HepG2 (cell line): Measurements from ENCODE around the gene FUCA2. TPM values are rescaled to one million over a fixed set of nuclear protein-coding genes. Genes with fewer than 3 reads are reported as not detected.

ENCODE experiments used
- ATAC-seq: fragments of 200-7000 bp; cut with Tn5 transposase; 3 replicates; pipeline ENCODE4 v1.9.1; 2020; ENCODE audit warnings: mild to moderate bottlenecking, moderate library complexity
- BruUV-seq: library from RNA; stranded (reverse); fragments of 400-500 nt; replicated peaks from 2 replicates; lab custom pipeline; 2021; lab: Mats Ljungman, UMichigan
- CTCF ChIA-PET: fragments of 300-600 bp; formaldehyde crosslinking; extraction: SDS; loops from one replicate; lab custom pipeline; 2021; ENCODE audit warnings: low total read pairs, inconsistent platforms, low intra/inter-chr PET ratio; lab: Yijun Ruan, JAX
- POLR2A ChIA-PET: fragments of 350-600 bp; sonication (Branson Sonifier 250); formaldehyde crosslinking; loops from one replicate; lab custom pipeline; 2020; ENCODE audit warnings: antibody characterized with exemption, inconsistent platforms; lab: Yijun Ruan, JAX
- DNase-seq: peaks from one replicate; pipeline ENCODE4 v3.0.0-alpha.2; 2015; ENCODE audit warnings: low spot score
- FAIRE-seq: peaks from 3 replicates; lab custom pipeline; 2011; peaks lifted over from hg19 to GRCh38; lab: Jason Lieb, UNC
- H2AFZ ChIP-seq: one replicate; pipeline ENCODE4 v1.6.1; 2011; ENCODE audit warnings: low read length, inconsistent platforms
- H3K27ac ChIP-seq: fragments of 300-600 bp; 3 replicates; pipeline ENCODE4 v1.8.0; 2011; ENCODE audit warnings: mixed run types, mild to moderate bottlenecking, mixed read lengths, low read length, inconsistent platforms; ENCODE audit not compliant: insufficient read depth; ENCODE audit errors: extremely low read length
- H3K27me3 ChIP-seq, 2 experiments: fragments of 200-600 bp in 1 of 2; 2 replicates in 1 of 2; 3 replicates in 1 of 2; pipeline versions ENCODE4 v1.6.0 to v1.8.0; 2011; ENCODE audit warnings: low read length in 2 of 2, mild to moderate bottlenecking in 2 of 2, moderate library complexity in 2 of 2, inconsistent platforms in 1 of 2; ENCODE audit not compliant: insufficient read depth in 2 of 2, control insufficient read depth in 1 of 2
- H3K36me3 ChIP-seq, 2 experiments: fragments of 200-600 bp in 1 of 2; replicated peaks in 1 of 2; 2 replicates in 1 of 2; 3 replicates in 1 of 2; pipeline versions ENCODE4 v1.5.1 to v1.8.0; 2011; ENCODE audit warnings: low read length in 2 of 2, inconsistent platforms in 1 of 2; ENCODE audit not compliant: insufficient read depth in 2 of 2, control insufficient read depth in 1 of 2
- H3K4me1 ChIP-seq: 2 replicates; pipeline ENCODE4 v1.5.1; 2012; ENCODE audit warnings: low read length, inconsistent platforms; ENCODE audit not compliant: insufficient read depth
- H3K4me2 ChIP-seq: 2 replicates; pipeline ENCODE4 v1.6.0; 2011; ENCODE audit warnings: low read depth, low read length, inconsistent platforms
- H3K4me3 ChIP-seq, 3 experiments: fragments of 200-600 bp in 1 of 3; sonication (generic), shearing (Covaris generic) in 1 of 3; replicated peaks in 1 of 3; 2 replicates each; pipeline ENCODE4 v1.5.1; 2011 to 2016; ENCODE audit warnings: low read length in 3 of 3, inconsistent platforms in 2 of 3, low read depth in 2 of 3, mild to moderate bottlenecking in 2 of 3, control low read depth in 1 of 3, mixed read lengths in 1 of 3; ENCODE audit not compliant: insufficient read depth in 1 of 3
- H3K79me2 ChIP-seq: one replicate; pipeline ENCODE4 v1.6.1; 2011; ENCODE audit warnings: low read length, inconsistent platforms; ENCODE audit not compliant: insufficient read depth
- H3K9ac ChIP-seq: 2 replicates; pipeline ENCODE4 v1.6.0; 2011; ENCODE audit warnings: mild to moderate bottlenecking, low read depth, low read length, inconsistent platforms; ENCODE audit not compliant: insufficient read depth
- H3K9me3 ChIP-seq: 2 replicates; pipeline ENCODE4 v1.5.1; 2012; ENCODE audit warnings: mild to moderate bottlenecking, low read length
- H4K20me1 ChIP-seq: 2 replicates; pipeline ENCODE4 v1.6.0; 2011; ENCODE audit warnings: inconsistent platforms, mild to moderate bottlenecking, low read length, moderate library complexity; ENCODE audit not compliant: insufficient read depth
- CEBPB ChIP-seq: IDR thresholded peaks from 2 replicates; pipeline ENCODE4 v1.6.1; 2011; ENCODE audit warnings: low read depth, low read length, improper control_type of control experiment, borderline replicate concordance
- CENPX ChIP-seq: sonication (generic); formaldehyde crosslinking; IDR thresholded peaks from 2 replicates; pipeline ENCODE4 v1.9.0; 2021; ENCODE audit warnings: mild to moderate bottlenecking, missing genetic modification reagents, moderate library complexity
- FOXO4 ChIP-seq: sonication (generic); formaldehyde crosslinking; conservative IDR thresholded peaks from 2 replicates; pipeline ENCODE4 v1.8.1; 2023; ENCODE audit warnings: missing genetic modification reagents
- HMG20B ChIP-seq: conservative IDR thresholded peaks from 2 replicates; pipeline ENCODE4 v1.6.1; 2016; ENCODE audit warnings: missing genetic modification reagents, missing compliant biosample characterization
- KLF16 ChIP-seq, 2 experiments: sonication (generic) in 1 of 2; formaldehyde crosslinking in 1 of 2; IDR thresholded peaks; 2 replicates each; pipeline versions ENCODE4 v1.6.1 to v1.8.0; 2016 to 2023; ENCODE audit warnings: missing genetic modification reagents in 2 of 2, missing compliant biosample characterization in 1 of 2
- NFE2 ChIP-seq: sonication (generic); formaldehyde crosslinking; IDR thresholded peaks from 2 replicates; pipeline ENCODE4 v1.4.0; 2020; ENCODE audit warnings: missing genetic modification reagents
- NFKB2 ChIP-seq: sonication (generic); formaldehyde crosslinking; IDR thresholded peaks from 2 replicates; pipeline ENCODE4 v1.4.0; 2020; ENCODE audit warnings: missing genetic modification reagents, borderline replicate concordance
- TRIM22 ChIP-seq: fragments of 450-650 bp; IDR thresholded peaks from 2 replicates; pipeline ENCODE4 v1.6.1; 2017
- ZKSCAN5 ChIP-seq: sonication (generic); formaldehyde crosslinking; IDR thresholded peaks from 2 replicates; pipeline ENCODE4 v1.5.1; 2020; ENCODE audit warnings: mild to moderate bottlenecking, missing genetic modification reagents
- ZNF251 ChIP-seq: sonication (generic); formaldehyde crosslinking; IDR thresholded peaks from 2 replicates; pipeline ENCODE4 v1.9.0; 2021; ENCODE audit warnings: mild to moderate bottlenecking, missing genetic modification reagents
- ZNF383 ChIP-seq: sonication (generic); formaldehyde crosslinking; IDR thresholded peaks from 2 replicates; pipeline ENCODE4 v1.4.0; 2020; ENCODE audit warnings: missing genetic modification reagents, mild to moderate bottlenecking, borderline replicate concordance
- ZNF605 ChIP-seq: sonication (generic); formaldehyde crosslinking; IDR thresholded peaks from 2 replicates; pipeline ENCODE4 v1.8.0; 2022; ENCODE audit warnings: mild to moderate bottlenecking, missing genetic modification reagents
- ZNF75D ChIP-seq: sonication (generic); formaldehyde crosslinking; IDR thresholded peaks from 2 replicates; pipeline ENCODE4 v1.8.1; 2023; ENCODE audit warnings: missing genetic modification reagents, mild to moderate bottlenecking, borderline replicate concordance
- WGBS: methylation state at CpG from one replicate; pipeline ENCODE4 v1.1.6; 2017; ENCODE audit warnings: low lambda C conversion rate; 5-methylcytosine and 5-hydroxymethylcytosine counted together
- in situ Hi-C: cut with HindIII; loops from 2 replicates; pipeline ENCODE4 v1.10.0; 2017; ENCODE audit warnings: low pct_unique_long_range_greater_than_20kb; ENCODE audit not compliant: extremely low pct_ligation_motif_present
- intact Hi-C: fragments of 100-400 bp; cut with micrococcal nuclease; formaldehyde crosslinking; loops from one replicate; pipeline ENCODE4 v1.10.0; 2022; ENCODE audit not compliant: unreplicated experiment
- polyA plus RNA-seq, 8 experiments: library from polyadenylated mRNA; depleted of rRNA in 3 of 8; stranded (reverse) in 7 of 8; unstranded in 1 of 8; fragments of >200 nt; fragmentation: Illumina TruSeq in 4 of 8; extraction: Trizol in 4 of 8; gene quantifications; 2 replicates each; pipeline versions ENCODE4 v1.2.1 to v1.2.3, GENCODE V29; 2011 to 2016; ENCODE audit warnings: low read depth in 4 of 8, missing spikeins in 1 of 8, mixed read lengths in 1 of 8; ENCODE audit not compliant: insufficient read depth in 1 of 8
- total RNA-seq, 5 experiments: library from RNA; depleted of rRNA; stranded (reverse); fragments of >200 nt; fragmentation: Illumina TruSeq; extraction: Trizol; gene quantifications; 2 replicates each; pipeline ENCODE4 v1.2.3, GENCODE V29; 2016; ENCODE audit warnings: low read depth in 1 of 5
- TF ChIP-seq, protein P1 (sequence below): sonication (generic); formaldehyde crosslinking; conservative IDR thresholded peaks from 2 replicates; pipeline ENCODE4 v1.4.0; 2020; ENCODE audit warnings: missing genetic modification reagents

Gene FUCA2
- total and polyA plus RNA-seq, 2 of the 13 experiments (the other 11 are each of a cell fraction or from before 2014, with no cell fraction given) = 87.4 to 144 TPM

GRCh38 chr6:143457563-143458359 lies 53.8 kb downstream of the FUCA2 start:
- H3K79me2 ChIP-seq = peaks cover 11% of the 10 kb centered on the region
- H3K27me3 ChIP-seq = no peaks in the 10 kb centered on the region
- no peak overlapping the region for H3K27ac ChIP-seq
- ChIA-PET CTCF (no interaction called here), POLR2A (no interaction called here)
- FAIRE-seq = peak; percentile 37
- WGBS = 94% methylated on average over 2 of the region's 2 CpGs
- no peak overlapping the region for H3K9ac ChIP-seq
- in situ Hi-C loops (no loop called here), intact Hi-C loops (no loop called here)
- H3K4me1 ChIP-seq = peaks cover 23% of the 10 kb centered on the region
- H4K20me1 ChIP-seq = no peaks in the 10 kb centered on the region
- peak; percentile 35 for DNase-seq
- no peak for TF ChIP-seq ZNF251 (CRISPR knock-in tag)
- TF ChIP-seq TRIM22 = no peak
- TF ChIP-seq NFKB2 (CRISPR knock-in tag) = no peak
- TF ChIP-seq ZNF75D (CRISPR knock-in tag) = no peak
- TF ChIP-seq ZKSCAN5 (CRISPR knock-in tag) = no peak
- no TSS peak for BruUV-seq
- ATAC-seq = peak; percentile 57; the same call in 2 of the 3 replicates
- no peak overlapping the region for H3K4me3 ChIP-seq
- no peak overlapping the region for H2AFZ ChIP-seq
- H3K9me3 ChIP-seq = no peaks in the 10 kb centered on the region
- no peak overlapping the region for H3K4me2 ChIP-seq
- H3K36me3 ChIP-seq = peaks cover 5 to 18% of the 10 kb centered on the region in 2 experiments

DNA sequence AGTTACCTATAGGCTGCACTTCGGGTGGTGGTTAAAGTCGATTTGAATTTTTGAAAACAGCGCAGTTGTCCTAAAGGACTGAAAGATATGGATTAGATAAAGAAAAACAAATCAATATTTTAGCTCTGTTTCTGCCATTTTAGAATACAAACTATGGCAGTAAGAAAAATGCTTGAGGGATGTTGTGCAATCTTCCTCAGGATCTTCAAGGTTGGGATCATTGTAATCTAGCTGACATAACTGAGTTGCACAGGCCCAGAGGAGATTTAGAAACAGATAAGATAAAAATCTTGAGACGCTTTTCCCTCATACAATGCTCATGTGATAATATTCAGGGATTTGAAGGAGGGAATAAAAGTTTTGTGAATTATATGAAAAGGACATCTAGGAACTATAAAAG lies 60.0 kb downstream of the FUCA2 start:
- Histone ChIP-seq H3K9ac (peak overlapping the region; percentile 93), H3K27me3 (no peaks in the 10 kb centered on the region; a peak in 2 of 5 replicates), H4K20me1 (no peaks in the 10 kb centered on the region), H3K27ac (peak overlapping the region; percentile 86), H3K9me3 (no peaks in the 10 kb centered on the region), H3K79me2 (peaks cover 59% of the 10 kb centered on the region), H2AFZ (peak overlapping the region; percentile 34), H3K4me2 (peak overlapping the region; percentile 75), H3K36me3 (peaks cover 0 to 2% of the 10 kb centered on the region in 2 experiments; a peak in 3 of 5 replicates), H3K4me1 (peaks cover 35% of the 10 kb centered on the region), H3K4me3 (peak overlapping the region; percentile 73 to 96 (median 92))
- intact Hi-C loops (loop anchor here (2.0 kb wide), 1 partner anchor 59 kb away; the partner anchor contains the start of gene FUCA2), in situ Hi-C loops (no loop called here)
- BruUV-seq = no TSS peak
- ATAC-seq = no peak
- FAIRE-seq = no peak
- no peak for DNase-seq
- ChIA-PET POLR2A (interaction anchor here (1.0 to 1.2 kb wide), 2 partner anchors 21 to 54 kb away, joined by 3 to 4 read pairs; no protein-coding TSS in a partner anchor), CTCF (no interaction called here)
- WGBS = 10% methylated on average over 4 of the region's 4 CpGs
- no peak for TF ChIP-seq HMG20B (CRISPR knock-in tag)
- TF ChIP-seq NFE2 (CRISPR knock-in tag) = no peak
- TF ChIP-seq FOXO4 = no peak
- TF ChIP-seq, protein P1, sequence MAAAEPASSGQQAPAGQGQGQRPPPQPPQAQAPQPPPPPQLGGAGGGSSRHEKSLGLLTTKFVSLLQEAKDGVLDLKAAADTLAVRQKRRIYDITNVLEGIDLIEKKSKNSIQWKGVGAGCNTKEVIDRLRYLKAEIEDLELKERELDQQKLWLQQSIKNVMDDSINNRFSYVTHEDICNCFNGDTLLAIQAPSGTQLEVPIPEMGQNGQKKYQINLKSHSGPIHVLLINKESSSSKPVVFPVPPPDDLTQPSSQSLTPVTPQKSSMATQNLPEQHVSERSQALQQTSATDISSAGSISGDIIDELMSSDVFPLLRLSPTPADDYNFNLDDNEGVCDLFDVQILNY = no peak
- no peak for TF ChIP-seq ZNF605
- no peak for TF ChIP-seq ZNF383 (CRISPR knock-in tag)
- TF ChIP-seq CENPX = no peak
- no peak for TF ChIP-seq KLF16 (CRISPR knock-in tag; IDR thresholded peaks at IDR 0.05)
- TF ChIP-seq CEBPB = peak; percentile 90
